ENCODE data around the gene SART1.

Gene SART1

DNA sequence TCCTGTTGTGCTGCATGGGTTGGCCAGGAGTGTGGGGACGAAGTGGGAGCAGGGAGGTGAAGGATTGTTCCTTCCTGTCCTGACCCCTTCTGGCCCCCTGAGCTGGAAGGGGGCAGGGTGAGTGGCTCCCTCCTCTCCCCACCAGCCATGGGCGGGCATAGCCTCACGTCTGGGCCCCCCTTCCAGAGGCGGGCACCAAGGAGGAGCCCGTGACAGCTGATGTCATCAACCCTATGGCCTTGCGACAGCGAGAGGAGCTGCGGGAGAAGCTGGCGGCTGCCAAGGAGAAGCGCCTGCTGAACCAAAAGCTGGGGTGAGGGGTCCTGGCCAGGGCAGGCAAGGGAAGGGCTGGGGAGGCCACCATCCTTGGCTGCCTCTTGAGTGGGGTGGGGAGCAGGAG, 3.4 kb downstream of the SART1 start:
- no peak for DNase-seq (ENCODE audit: low read depth)

DNA sequence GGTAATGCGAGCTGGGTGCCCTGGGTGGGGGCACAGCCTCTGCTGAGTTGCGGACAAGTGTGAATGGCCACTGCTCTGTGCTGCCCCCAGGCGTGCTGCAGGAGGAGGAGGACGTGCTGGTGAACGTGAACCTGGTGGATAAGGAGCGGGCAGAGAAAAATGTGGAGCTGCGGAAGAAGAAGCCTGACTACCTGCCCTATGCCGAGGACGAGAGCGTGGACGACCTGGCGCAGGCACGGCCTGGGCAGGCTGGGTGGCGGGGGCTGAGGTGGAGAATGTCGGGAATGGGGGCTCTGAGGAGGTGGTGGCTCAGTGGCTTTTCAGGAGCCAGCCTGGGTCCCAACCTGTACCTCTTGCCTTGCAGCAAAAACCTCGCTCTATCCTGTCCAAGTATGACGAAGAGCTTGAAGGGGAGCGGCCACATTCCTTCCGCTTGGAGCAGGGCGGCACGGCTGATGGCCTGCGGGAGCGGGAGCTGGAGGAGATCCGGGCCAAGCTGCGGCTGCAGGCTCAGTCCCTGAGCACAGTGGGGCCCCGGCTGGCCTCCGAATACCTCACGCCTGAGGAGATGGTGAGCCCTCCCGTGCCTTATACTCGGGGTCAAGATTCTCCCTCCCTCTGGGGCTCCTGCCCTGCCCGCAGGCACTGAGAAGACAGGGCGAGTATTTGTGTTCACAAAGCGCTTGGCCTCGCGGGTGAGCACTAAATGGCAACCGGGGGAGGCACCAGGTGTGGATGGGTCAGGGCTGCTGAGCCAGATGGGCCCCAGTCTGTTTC, 4.6 kb downstream of the SART1 start:
- no peak for DNase-seq (ENCODE audit: low read depth)

DNA sequence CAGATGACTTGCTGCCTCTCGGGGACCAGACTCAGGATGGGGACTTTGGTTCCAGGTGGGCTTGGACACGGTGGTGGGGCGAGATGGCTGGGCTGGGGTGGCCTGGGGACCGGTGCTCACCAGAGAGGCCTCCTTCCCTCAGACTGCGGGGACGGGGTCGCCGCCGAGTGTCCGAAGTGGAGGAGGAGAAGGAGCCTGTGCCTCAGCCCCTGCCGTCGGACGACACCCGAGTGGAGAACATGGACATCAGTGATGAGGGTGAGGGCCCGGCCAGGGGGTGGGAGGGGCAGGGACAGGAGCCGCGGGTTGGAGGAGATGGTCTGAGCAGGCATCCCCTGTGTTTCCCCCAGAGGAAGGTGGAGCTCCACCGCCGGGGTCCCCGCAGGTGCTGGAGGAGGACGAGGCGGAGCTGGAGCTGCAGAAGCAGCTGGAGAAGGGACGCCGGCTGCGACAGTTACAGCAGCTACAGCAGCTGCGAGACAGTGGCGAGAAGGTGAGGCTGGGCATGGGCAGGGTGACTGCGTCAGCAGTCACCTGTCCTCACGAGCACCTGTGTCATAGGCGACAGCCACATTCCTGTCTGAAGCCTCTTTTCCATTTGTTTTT, 5.9 kb downstream of the SART1 start:
- no peak for DNase-seq (ENCODE audit: low read depth)

DNA sequence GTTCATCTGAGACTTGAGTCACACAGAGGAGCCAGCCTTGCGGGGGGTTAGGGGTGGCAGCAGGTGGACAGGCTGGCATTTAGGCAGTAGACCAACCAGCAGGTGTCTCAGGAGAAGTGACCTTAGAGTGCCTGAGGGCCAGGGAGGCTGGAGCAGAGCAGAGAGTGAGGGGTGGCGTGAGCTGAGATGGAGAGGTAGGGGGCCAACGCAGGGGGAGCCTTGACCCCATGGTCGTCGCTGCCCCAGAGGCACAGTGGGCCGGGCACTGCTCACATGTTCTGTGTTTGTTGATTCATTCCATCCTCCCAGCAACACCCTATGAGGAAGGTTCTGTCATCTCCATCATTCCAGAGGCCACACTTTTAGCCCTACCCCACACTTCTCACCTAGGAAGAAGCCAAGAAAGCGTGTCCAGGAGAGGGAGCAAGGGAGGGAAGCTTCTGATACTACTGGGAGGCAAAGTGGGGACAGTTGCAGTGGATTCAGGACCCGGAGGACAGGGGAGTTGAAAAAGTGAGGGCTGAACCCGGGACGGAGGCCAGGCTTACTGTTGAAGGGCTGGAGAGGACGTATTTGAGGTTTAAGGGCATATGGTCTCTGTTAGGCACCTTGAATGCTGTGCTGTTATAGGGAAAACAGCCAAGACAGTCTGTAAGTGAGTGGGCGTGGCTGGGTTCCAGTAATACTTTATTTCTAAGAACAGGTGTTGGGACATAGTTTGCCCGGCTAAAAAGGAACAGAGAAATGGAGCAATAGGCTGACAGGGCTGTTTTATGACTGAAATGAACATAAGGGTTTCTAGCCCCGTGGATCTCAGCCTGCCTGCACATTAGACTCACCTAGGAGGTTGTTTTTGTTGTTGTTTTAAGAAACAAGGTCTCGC, 7.3 kb downstream of the SART1 start:
- DNase-seq (ENCODE audit: low read depth) = no peak

DNA sequence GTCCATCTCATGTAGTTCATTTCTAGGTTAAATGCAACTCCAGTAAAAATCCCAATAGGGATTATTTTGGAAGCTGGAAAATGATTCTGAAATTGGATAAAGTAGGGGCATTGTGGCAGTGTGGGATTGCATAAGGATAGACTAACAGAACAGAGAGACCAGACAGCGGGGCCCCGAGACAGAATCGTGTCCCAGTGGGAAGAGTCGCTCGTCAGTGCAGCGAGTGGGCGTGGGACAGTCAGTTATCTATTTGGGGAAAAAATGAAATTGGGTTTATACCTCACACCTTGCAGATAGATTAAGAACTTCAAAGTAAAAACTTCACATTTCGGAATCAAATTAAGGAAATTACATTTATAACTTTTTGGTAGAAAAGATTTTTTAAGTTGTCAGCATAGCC, 10.6 kb downstream of the SART1 start:
- no peak for DNase-seq (ENCODE audit: low read depth)

- DNase-seq (ENCODE audit: low read depth) = no peak
These were observed 12.0 kb downstream of the SART1 start for GRCh38 chr11:65973439-65974110.

GRCh38 chr11:65975771-65976170, 14.2 kb downstream of the SART1 start:
- DNase-seq (ENCODE audit: low read depth) = no peak

DNA sequence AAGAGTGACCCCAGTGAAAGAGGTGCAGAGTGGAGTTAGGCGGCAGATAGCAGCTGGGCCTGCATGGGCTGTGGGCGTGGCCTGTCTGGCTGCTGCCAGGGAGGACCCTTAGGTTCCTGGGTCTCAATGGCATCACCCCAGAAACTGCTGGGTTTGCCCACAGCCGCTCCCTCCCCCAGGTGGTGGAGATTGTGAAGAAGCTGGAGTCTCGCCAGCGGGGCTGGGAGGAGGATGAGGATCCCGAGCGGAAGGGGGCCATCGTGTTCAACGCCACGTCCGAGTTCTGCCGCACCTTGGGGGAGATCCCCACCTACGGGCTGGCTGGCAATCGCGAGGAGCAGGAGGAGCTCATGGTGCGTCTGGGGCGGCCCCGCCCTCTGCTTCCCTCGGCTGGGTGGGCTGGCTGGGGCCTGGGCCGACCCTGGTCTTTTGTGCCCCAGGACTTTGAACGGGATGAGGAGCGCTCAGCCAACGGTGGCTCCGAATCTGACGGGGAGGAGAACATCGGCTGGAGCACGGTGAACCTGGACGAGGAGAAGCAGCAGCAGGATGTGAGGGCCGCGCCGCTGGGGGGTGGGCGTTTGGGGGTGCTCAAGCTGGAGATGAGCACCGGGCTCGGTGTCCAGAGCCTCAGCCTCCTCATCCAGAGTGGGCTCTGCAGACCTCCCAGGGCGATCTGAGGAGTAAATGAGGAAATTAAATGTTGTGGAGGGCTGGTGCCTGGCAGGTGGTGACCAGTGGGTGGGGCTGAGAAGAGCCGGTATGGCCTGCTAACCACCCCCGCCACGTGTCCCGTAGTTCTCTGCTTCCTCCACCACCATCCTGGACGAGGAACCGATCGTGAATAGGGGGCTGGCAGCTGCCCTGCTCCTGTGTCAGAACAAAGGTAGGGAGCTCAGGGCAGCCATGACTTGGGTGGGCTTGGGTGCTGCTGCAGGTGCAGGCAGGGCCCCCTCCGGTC, 15.0 kb downstream of the SART1 start:
- DNase-seq (ENCODE audit: low read depth) = no peak

DNA sequence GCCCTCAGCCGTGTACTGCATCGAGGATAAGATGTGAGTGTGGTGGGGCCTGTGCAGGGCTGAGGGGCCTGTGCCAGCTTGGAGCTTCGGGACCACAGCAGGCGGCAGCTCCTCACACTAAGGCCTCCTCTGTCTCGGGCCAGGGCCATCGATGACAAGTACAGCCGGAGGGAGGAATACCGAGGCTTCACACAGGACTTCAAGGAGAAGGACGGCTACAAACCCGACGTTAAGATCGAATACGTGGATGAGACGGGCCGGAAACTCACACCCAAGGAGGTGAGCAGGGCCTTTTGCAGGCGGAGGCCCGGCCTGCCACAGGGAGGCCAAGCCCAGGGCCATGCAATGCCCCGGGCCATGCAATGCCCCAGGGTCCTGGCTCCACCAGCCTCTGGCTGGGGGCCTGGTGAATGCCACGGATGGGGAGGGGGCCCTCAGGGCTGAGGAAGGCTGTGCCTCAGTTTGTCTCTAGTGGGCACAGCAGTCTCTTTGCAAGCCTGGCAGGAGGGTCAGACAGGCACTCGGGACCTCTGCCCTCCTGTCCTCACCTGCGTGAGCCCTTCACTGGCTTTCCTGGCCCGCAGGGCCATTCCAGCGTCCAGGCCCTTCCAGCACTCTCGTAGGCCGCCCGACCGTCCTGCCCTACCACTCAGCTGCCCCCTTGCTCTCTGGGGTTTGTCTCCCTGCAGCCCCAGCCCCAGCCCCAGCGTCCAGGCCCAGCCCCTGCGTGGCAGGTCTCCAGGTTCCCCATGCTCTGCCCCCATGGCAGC, 16.3 kb downstream of the SART1 start:
- DNase-seq (ENCODE audit: low read depth) = no peak

DNA sequence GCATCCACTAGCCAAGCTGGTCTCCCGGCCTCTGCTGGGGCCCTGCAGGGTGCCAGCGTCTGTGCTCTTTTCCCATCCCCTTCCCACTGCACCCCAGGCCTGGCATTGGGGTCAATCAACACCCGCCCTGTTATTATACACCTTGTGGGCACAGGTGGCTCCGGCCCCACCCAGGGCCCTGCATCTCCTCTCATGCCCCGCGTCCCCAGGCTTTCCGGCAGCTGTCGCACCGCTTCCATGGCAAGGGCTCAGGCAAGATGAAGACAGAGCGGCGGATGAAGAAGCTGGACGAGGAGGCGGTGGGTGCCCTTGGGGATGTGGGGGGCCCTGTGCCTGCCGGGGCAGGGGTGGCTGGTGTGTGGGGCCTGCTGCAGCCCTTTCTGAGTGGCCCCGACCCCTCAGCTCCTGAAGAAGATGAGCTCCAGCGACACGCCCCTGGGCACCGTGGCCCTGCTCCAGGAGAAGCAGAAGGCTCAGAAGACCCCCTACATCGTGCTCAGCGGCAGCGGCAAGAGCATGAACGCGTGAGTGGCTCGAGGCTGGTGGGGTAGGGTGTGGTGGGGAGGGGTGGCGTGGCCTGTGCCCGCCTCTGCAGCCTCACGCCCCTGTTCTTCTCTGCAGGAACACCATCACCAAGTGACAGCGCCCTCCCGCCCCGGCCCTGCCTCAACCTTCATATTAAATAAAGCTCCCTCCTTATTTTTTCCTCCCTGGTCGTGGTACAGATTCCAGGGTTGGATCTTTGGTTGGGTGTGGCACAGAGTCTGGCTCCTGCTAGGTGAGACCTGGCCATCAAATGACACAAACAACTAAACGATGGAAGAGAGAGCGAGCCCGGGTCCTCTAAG, 17.1 kb downstream of the SART1 start:
- DNase-seq (ENCODE audit: low read depth) = no peak

- no peak for DNase-seq (ENCODE audit: low read depth)
These were observed 17.8 kb downstream of the SART1 start for GRCh38 chr11:65979261-65979759.

GRCh38 chr11:65981101-65981740, 19.7 kb downstream of the SART1 start:
- DNase-seq (ENCODE audit: low read depth) = no peak

DNA sequence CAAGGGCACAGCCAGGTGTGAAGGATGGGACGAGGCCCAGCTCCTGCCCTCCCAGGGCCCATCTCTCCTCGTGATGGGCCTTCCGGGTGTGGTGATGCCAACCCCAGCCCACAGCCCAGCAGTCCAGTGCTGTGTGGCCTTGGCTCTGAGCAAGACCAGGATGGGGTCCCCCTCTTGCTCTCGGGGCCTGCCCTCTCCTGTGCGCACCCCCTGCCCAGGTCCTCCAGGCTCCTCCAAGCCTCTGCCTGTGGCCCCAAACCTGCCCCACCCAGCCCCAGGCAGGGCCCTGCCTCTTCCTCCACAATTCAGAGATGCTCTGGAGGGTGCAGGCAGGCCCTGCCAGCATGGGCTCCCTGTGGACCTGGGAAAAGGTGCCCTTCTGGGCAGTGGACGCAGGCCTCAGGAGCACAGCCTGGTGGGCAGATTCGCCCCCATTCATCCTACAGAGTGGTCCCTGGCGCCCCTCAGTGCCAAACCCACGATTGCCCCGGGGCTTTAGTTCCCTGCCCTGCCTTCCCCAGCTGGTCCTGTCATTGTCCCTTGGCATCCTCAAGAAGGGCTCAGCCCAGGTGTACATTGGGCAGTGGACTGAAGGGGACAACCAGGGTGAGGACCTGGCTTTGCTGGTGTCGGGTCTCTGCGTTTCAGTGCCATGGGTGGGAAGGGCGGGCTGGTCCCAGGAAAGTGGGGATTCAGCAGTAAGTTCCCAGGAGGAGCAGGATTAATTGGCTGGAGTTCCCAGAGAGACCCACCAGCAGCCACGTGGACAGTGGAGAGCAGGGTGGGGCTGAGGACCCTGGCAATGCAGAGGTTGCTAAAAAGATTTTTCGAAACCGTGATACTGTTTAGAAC, 20.7 kb downstream of the SART1 start:
- no peak for DNase-seq (ENCODE audit: low read depth)

DNA sequence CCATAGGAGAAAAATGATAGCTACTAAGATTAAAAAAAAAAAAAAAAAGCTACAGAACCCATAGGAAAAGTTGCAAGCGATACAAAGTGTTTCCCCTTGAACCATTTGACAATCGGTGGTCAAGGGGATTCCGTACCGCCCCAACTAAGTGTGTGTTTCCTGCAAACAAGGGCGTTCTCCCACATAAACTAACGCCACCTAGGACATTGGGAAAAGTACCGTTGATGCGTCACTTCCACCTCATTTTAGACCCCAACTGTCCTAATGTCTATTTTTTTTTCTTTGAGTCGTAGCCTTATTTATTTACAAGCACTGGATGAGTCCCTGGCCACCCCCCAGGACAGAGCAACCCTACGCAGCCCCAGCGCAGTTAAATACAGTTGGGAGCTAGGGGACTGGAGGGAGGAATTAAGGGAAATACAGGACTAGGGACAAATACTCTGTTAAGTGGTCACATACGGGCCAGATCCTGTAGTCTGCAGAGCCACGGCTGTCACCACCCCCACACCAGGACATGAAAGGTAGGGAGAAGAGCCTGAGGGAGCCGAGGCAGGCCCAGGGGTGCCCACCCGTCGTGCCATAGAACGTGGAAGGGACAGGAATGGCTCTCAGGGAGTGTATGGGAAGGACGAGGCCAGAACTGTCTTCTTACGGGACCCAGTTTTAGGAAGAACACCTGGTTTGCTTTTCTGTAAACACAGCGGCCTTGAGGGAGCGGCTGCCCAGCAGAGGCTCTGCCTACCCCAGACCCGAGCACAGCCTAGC, 21.5 kb downstream of the SART1 start:
- no peak for DNase-seq (ENCODE audit: low read depth)

DNA sequence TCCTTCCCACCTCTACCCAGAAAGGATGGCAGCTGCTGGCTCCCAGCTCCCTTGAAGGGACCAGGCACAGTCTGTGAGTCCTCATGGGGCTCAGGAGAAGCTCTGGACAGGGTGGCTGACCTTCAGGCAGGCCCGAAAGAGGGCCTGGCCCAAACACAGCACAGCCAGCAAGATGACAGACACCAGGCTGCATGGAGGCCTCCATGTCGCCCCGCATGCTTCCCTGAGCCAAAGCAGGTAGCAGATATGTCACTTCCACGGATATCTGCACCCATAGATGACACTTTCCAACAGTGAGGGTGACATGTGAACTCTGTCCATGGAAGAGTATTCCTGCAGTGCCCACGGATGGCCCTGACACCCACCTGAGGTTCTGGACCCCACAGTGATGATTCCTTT, 22.1 kb downstream of the SART1 start:
- no peak for DNase-seq (ENCODE audit: low read depth)

GRCh38 chr11:65987336-65987735, 25.8 kb downstream of the SART1 start:
- no peak for DNase-seq (ENCODE audit: low read depth)

All from activated T-cell treated with anti-CD3 and anti-CD28 coated beads for 24 hours (primary cell).